HG03039 (cell line): ENCODE measurements around the gene ZNF678.
"Not testable (repeated sequence)": the region's sequence is repeated elsewhere in the genome, so short reads cannot be mapped to it uniquely, and the experiment has no call there.

ENCODE experiments used
- ATAC-seq: cut with Tn5 transposase; IDR thresholded peaks from one replicate; pipeline ENCODE4 v1.9.1; 2021; ENCODE audit warnings: mild to moderate bottlenecking, moderate library complexity; ENCODE audit not compliant: unreplicated experiment

Gene ZNF678

GRCh38 chr1:227549892-227550291 lies 13.5 kb upstream of the ZNF678 start:
- no peak for ATAC-seq

- not testable (repeated sequence) for ATAC-seq
Measured at GRCh38 chr1:227551881-227552280, 11.5 kb upstream of the ZNF678 start.

- no peak for ATAC-seq
Measured at GRCh38 chr1:227556288-227556687, 7.1 kb upstream of the ZNF678 start.

GRCh38 chr1:227557962-227558725 lies 5.2 kb upstream of the ZNF678 start:
- ATAC-seq, result no peak

- no peak for ATAC-seq
Measured at GRCh38 chr1:227558732-227559262, 4.6 kb upstream of the ZNF678 start.

GRCh38 chr1:227559499-227559898 lies 3.9 kb upstream of the ZNF678 start:
- no peak for ATAC-seq

- no peak for ATAC-seq
Measured at GRCh38 chr1:227559926-227560325, 3.4 kb upstream of the ZNF678 start.

GRCh38 chr1:227560393-227561173 lies 2.8 kb upstream of the ZNF678 start:
- no peak for ATAC-seq

GRCh38 chr1:227561241-227561907 lies 2.0 kb upstream of the ZNF678 start:
- ATAC-seq, result no peak

- ATAC-seq, result no peak
Measured at GRCh38 chr1:227562037-227562436, 1.3 kb upstream of the ZNF678 start.

GRCh38 chr1:227562933-227563323 lies 428 bp upstream of the ZNF678 start:
- ATAC-seq, result no peak

GRCh38 chr1:227567256-227567655 lies 3.9 kb downstream of the ZNF678 start:
- ATAC-seq, result no peak

GRCh38 chr1:227568593-227568992 lies 5.2 kb downstream of the ZNF678 start:
- ATAC-seq, result no peak

- no peak for ATAC-seq
Measured at GRCh38 chr1:227572752-227573151, 9.4 kb downstream of the ZNF678 start.

GRCh38 chr1:227574926-227575325 lies 11.6 kb downstream of the ZNF678 start:
- no peak for ATAC-seq

- ATAC-seq, result no peak
Measured at GRCh38 chr1:227576189-227576588, 12.8 kb downstream of the ZNF678 start.

GRCh38 chr1:227577500-227577899 lies 14.1 kb downstream of the ZNF678 start:
- no peak for ATAC-seq

- no peak for ATAC-seq
Measured at GRCh38 chr1:227583354-227583753, 20.0 kb downstream of the ZNF678 start.

GRCh38 chr1:227586733-227587132 lies 23.4 kb downstream of the ZNF678 start:
- no peak for ATAC-seq

GRCh38 chr1:227587968-227588367 lies 24.6 kb downstream of the ZNF678 start:
- no peak for ATAC-seq

GRCh38 chr1:227588769-227589168 lies 25.4 kb downstream of the ZNF678 start:
- not testable (repeated sequence) for ATAC-seq
